GM21529 (cell line): ENCODE data around the gene GSTP1.
"Not testable (repeated sequence)": the region's sequence is repeated elsewhere in the genome, so short reads cannot be mapped to it uniquely, and the experiment has no call there.

Experiments
- ATAC-seq: cut with Tn5 transposase; IDR thresholded peaks from one replicate; pipeline ENCODE4 v1.9.1; 2021; ENCODE audit not compliant: unreplicated experiment

Gene GSTP1

GRCh38 chr11:67562963-67563704 is 20.5 kb upstream of the GSTP1 start:
- ATAC-seq = no peak

GRCh38 chr11:67563705-67564114 is 19.9 kb upstream of the GSTP1 start:
- ATAC-seq = not testable (repeated sequence)

GRCh38 chr11:67564230-67564629 is 19.4 kb upstream of the GSTP1 start:
- no peak for ATAC-seq

- no peak for ATAC-seq
These were observed 12.2 kb upstream of the GSTP1 start for GRCh38 chr11:67571443-67571842.

- ATAC-seq = no peak
These were observed 11.3 kb upstream of the GSTP1 start for GRCh38 chr11:67572305-67572704.

- no peak for ATAC-seq
These were observed 10.7 kb upstream of the GSTP1 start for GRCh38 chr11:67572747-67573419.

- ATAC-seq = no peak
These were observed 8.7 kb upstream of the GSTP1 start for GRCh38 chr11:67574938-67575337.

GRCh38 chr11:67576735-67577475 is 6.7 kb upstream of the GSTP1 start:
- no peak for ATAC-seq

- no peak for ATAC-seq
These were observed 5.7 kb upstream of the GSTP1 start for GRCh38 chr11:67577951-67578350.

- no peak for ATAC-seq
These were observed 2.1 kb upstream of the GSTP1 start for GRCh38 chr11:67581469-67581868.

- no peak for ATAC-seq
These were observed 1.6 kb upstream of the GSTP1 start for GRCh38 chr11:67582011-67582410.

GRCh38 chr11:67584205-67584880 is 731 bp downstream of the GSTP1 start:
- no peak for ATAC-seq

- ATAC-seq = no peak
These were observed 1.6 kb downstream of the GSTP1 start for GRCh38 chr11:67584881-67585873.

GRCh38 chr11:67585911-67586310 is 2.3 kb downstream of the GSTP1 start:
- no peak for ATAC-seq

- no peak for ATAC-seq
These were observed 3.1 kb downstream of the GSTP1 start for GRCh38 chr11:67586568-67587250.

- ATAC-seq = peak; percentile 32
These were observed 4.5 kb downstream of the GSTP1 start for GRCh38 chr11:67588136-67588503.

- ATAC-seq = not testable (repeated sequence)
These were observed 5.3 kb downstream of the GSTP1 start for GRCh38 chr11:67588899-67589415.

GRCh38 chr11:67592880-67593564 is 9.4 kb downstream of the GSTP1 start:
- no peak for ATAC-seq

- no peak for ATAC-seq
These were observed 9.9 kb downstream of the GSTP1 start for GRCh38 chr11:67593565-67593905.
